ENCODE measurements around the gene AOAH. TPM values are rescaled to one million over a fixed set of nuclear protein-coding genes. Genes with fewer than 3 reads are reported as not detected.

Gene AOAH
- total RNA-seq, 1 donor from 2014 or later, result not detected

- Mint-ChIP-seq H3K9me3 (peaks cover 2% of the 10 kb centered on the region), H3K4me3 (no peak overlapping the region), H3K36me3 (ENCODE audit: low read depth) (no peaks in the 10 kb centered on the region), H3K4me1 (no peaks in the 10 kb centered on the region), H3K27ac (ENCODE audit: unreplicated experiment) (no peak overlapping the region), H3K27me3 (ENCODE audit: low read depth) (no peaks in the 10 kb centered on the region)
- no peak for TF ChIP-seq CTCF (conservative IDR thresholded peaks at IDR 0.05)
- DNase-seq (ENCODE audit: low read depth, low spot score), result no peak
These were observed 178.0 kb downstream of the AOAH start for GRCh38 chr7:36546331-36546730.

GRCh38 chr7:36545291-36545690 lies 179.0 kb downstream of the AOAH start:
- no peak for TF ChIP-seq CTCF (conservative IDR thresholded peaks at IDR 0.05)
- H3K27me3 Mint-ChIP-seq (ENCODE audit: low read depth), result no peaks in the 10 kb centered on the region
- no peak for DNase-seq (ENCODE audit: low read depth, low spot score)
- H3K4me3 Mint-ChIP-seq, result no peak overlapping the region
- H3K4me1 Mint-ChIP-seq, result no peaks in the 10 kb centered on the region
- no peak overlapping the region for H3K27ac Mint-ChIP-seq (ENCODE audit: unreplicated experiment)
- H3K36me3 Mint-ChIP-seq (ENCODE audit: low read depth), result no peaks in the 10 kb centered on the region
- H3K9me3 Mint-ChIP-seq, result no peaks in the 10 kb centered on the region

- DNase-seq (ENCODE audit: low read depth, low spot score), result no peak
- H3K36me3 Mint-ChIP-seq (ENCODE audit: low read depth), result no peaks in the 10 kb centered on the region
- H3K27me3 Mint-ChIP-seq (ENCODE audit: low read depth), result no peaks in the 10 kb centered on the region
- no peak overlapping the region for H3K27ac Mint-ChIP-seq (ENCODE audit: unreplicated experiment)
- no peaks in the 10 kb centered on the region for H3K4me1 Mint-ChIP-seq
- H3K9me3 Mint-ChIP-seq, result no peaks in the 10 kb centered on the region
- no peak for TF ChIP-seq CTCF (conservative IDR thresholded peaks at IDR 0.05)
- no peak overlapping the region for H3K4me3 Mint-ChIP-seq
These were observed 186.2 kb downstream of the AOAH start for GRCh38 chr7:36538126-36538525.

GRCh38 chr7:36535866-36536664 lies 188.2 kb downstream of the AOAH start:
- H3K9me3 Mint-ChIP-seq, result no peaks in the 10 kb centered on the region
- no peak for DNase-seq (ENCODE audit: low read depth, low spot score)
- H3K27me3 Mint-ChIP-seq (ENCODE audit: low read depth), result no peaks in the 10 kb centered on the region
- no peak for TF ChIP-seq CTCF (conservative IDR thresholded peaks at IDR 0.05)
- H3K4me3 Mint-ChIP-seq, result no peak overlapping the region
- no peaks in the 10 kb centered on the region for H3K36me3 Mint-ChIP-seq (ENCODE audit: low read depth)
- H3K4me1 Mint-ChIP-seq, result no peaks in the 10 kb centered on the region
- no peak overlapping the region for H3K27ac Mint-ChIP-seq (ENCODE audit: unreplicated experiment)

GRCh38 chr7:36533717-36534116 lies 190.6 kb downstream of the AOAH start:
- no peak for DNase-seq (ENCODE audit: low read depth, low spot score)
- Mint-ChIP-seq H3K4me1 (no peaks in the 10 kb centered on the region), H3K36me3 (ENCODE audit: low read depth) (no peaks in the 10 kb centered on the region), H3K27ac (ENCODE audit: unreplicated experiment) (no peak overlapping the region), H3K9me3 (no peaks in the 10 kb centered on the region), H3K27me3 (ENCODE audit: low read depth) (no peaks in the 10 kb centered on the region), H3K4me3 (no peak overlapping the region)
- no peak for TF ChIP-seq CTCF (conservative IDR thresholded peaks at IDR 0.05)
